HS-27A (cell line): Measurements from ENCODE around the gene DENND2D.

Experiments used
- DNase-seq: peaks from one replicate; pipeline ENCODE4 v3.0.0-alpha.2; 2012; ENCODE audit warnings: low read depth, missing footprints

The DENND2D gene

GRCh38 chr1:111202707-111203623, 2.5 kb upstream of the DENND2D start:
- no peak for DNase-seq

- no peak for DNase-seq
Measured at GRCh38 chr1:111202366-111202706, 1.9 kb upstream of the DENND2D start.

GRCh38 chr1:111201275-111202090, 1.0 kb upstream of the DENND2D start:
- no peak for DNase-seq

GRCh38 chr1:111200802-111201161, 336 bp upstream of the DENND2D start:
- DNase-seq: no peak

GRCh38 chr1:111199329-111199728, 1.1 kb downstream of the DENND2D start:
- DNase-seq: no peak

GRCh38 chr1:111198836-111199235, 1.6 kb downstream of the DENND2D start:
- no peak for DNase-seq

GRCh38 chr1:111197598-111198284, 2.7 kb downstream of the DENND2D start:
- no peak for DNase-seq

GRCh38 chr1:111196213-111196612, 4.2 kb downstream of the DENND2D start:
- DNase-seq: no peak

- no peak for DNase-seq
Measured at GRCh38 chr1:111195002-111195684, 5.3 kb downstream of the DENND2D start.

GRCh38 chr1:111193712-111194480, 6.5 kb downstream of the DENND2D start:
- no peak for DNase-seq

- no peak for DNase-seq
Measured at GRCh38 chr1:111192658-111193519, 7.6 kb downstream of the DENND2D start.

GRCh38 chr1:111192074-111192473, 8.4 kb downstream of the DENND2D start:
- DNase-seq: no peak

GRCh38 chr1:111191496-111191895, 8.9 kb downstream of the DENND2D start:
- DNase-seq: peak; percentile 30

GRCh38 chr1:111190931-111191451, 9.5 kb downstream of the DENND2D start:
- no peak for DNase-seq

- no peak for DNase-seq
Measured at GRCh38 chr1:111184663-111185062, 15.8 kb downstream of the DENND2D start.

GRCh38 chr1:111183308-111184069, 17.0 kb downstream of the DENND2D start:
- no peak for DNase-seq

- no peak for DNase-seq
Measured at GRCh38 chr1:111182052-111182451, 18.4 kb downstream of the DENND2D start.

GRCh38 chr1:111179968-111180533, 20.4 kb downstream of the DENND2D start:
- DNase-seq: no peak

GRCh38 chr1:111176678-111177077, 23.8 kb downstream of the DENND2D start:
- no peak for DNase-seq
